GM19468 (cell line): ENCODE measurements around the gene ZNF749.
"Not testable (repeated sequence)": the region's sequence is repeated elsewhere in the genome, so short reads cannot be mapped to it uniquely, and the experiment has no call there.

ENCODE experiments used
- ATAC-seq: cut with Tn5 transposase; IDR thresholded peaks from one replicate; pipeline ENCODE4 v1.9.1; 2021; ENCODE audit warnings: mild to moderate bottlenecking, moderate library complexity, moderate number of reproducible peaks; ENCODE audit not compliant: unreplicated experiment; ENCODE audit errors: extremely low read depth

ZNF749 gene

GRCh38 chr19:57465680-57466381 lies 30.7 kb downstream of the ZNF749 start:
- ATAC-seq: no peak

- ATAC-seq: no peak
These were observed 31.4 kb downstream of the ZNF749 start for GRCh38 chr19:57466489-57466888.

GRCh38 chr19:57473646-57474045 lies 38.5 kb downstream of the ZNF749 start:
- no peak for ATAC-seq

DNA sequence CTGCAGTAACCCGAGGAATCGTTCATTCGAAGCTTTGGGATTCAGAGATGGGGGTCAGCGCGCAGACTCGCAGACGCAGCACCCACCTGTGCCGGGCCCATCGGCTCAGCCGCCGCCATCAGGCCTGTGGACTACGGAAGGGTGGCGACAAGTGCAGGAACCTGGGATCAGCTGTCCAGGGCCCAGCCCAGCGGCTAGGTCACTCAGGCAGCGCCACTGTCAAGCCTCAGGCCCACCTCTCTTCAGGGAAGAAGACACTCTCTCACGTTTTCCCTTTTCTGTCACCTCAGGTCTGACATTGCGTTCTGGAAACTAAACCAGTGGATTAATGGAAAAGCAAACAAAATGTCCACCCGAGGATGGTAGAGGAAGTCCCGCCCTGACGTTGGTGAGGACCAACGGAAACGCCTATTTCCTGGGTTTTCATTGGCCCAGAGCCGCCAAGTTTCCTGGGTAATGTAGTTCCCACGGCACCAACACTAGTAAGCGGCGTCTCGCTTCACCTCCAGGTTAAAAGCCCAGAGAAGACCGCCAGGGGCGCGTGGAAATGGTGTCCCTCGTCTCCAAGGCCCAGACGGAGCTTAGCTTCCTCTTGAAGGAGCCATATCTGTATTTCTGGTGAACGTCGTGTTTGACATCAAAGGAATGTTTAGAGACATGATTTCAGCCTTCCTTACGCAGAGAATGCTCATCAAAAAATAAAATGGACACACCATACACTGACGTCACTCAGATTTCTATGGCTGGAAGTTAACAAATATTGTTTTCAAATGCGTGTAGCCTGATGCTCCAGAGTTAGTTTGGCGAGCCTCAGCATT lies 42.3 kb downstream of the ZNF749 start, which contains the start of gene ZNF772:
ZNF772 (minus strand) TSS at position 376 of the 818 bp plus-strand sequence; CDS start at position 119, 257 bp downstream.
- ATAC-seq: peak; percentile 71

DNA sequence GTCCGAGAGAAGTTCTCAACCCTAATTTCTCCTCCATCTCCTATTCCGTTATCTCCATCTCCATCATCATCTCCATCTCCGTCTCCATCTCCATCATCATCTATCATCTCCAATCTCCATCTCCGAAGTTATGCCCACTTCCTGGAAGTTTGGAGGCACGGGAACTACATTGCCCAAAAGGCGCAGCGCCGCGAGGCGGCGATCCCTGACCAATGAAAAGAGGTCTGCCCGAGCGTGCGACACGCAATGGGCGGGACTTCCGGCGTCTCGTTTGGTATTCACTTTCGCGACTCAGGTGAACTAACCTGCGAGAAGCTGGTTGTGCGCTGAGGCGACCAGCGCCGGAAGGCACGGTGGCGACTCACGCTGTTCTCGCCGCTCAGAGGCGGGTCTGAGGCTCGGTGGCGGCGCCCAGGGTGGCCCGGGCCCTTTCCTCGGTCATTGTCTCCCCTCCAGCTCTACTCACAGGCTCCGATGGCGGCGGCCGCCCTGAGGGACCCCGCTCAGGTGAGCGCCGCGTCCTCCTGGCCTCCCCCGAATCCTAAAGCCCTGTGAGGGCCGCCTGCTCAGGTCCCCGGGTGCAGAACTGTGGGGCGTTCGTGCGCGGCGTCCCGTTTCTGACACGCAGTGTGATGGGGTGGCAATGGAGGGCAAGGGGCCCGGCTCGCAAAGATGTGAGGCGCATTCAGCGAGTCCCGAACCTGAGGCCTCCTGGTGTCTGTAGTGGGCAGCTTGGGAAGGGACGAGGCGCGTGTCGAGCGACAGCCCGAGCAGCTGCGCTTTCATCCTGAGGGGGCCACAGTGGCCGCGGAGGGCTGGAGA lies 52.6 kb downstream of the ZNF749 start, which contains the start of gene ZNF419:
ZNF419 (plus strand) TSS at position 274 of the 822 bp plus-strand sequence; CDS start at position 475, 201 bp downstream.
- peak; percentile 79 for ATAC-seq

DNA sequence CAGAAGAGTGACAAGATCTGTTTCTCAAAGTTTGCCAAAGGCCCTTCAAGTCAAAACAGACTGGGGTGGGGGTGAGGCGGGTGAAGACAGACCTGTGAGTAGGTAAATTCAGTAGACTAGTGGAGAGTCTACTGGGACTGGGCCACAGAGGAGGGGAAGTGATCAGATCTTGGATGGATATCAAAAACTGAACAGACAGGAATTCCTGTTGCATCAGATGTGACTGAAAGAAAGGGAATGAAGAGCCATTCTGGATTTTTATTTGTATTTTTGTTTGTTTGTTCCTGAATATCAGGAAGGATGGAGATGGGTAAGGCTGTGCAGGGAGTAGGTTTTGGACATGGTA lies 53.1 kb downstream of the ZNF749 start:
- ATAC-seq: not testable (repeated sequence)
